ENCODE results near the gene CNTN5.

CNTN5 gene

GRCh38 chr11:99383648-99384245 is 363.0 kb downstream of the CNTN5 start:
- DNase-seq (ENCODE audit: low read depth), result no peak

GRCh38 chr11:99391245-99391644 is 370.5 kb downstream of the CNTN5 start:
- no peak for DNase-seq (ENCODE audit: low read depth)

DNA sequence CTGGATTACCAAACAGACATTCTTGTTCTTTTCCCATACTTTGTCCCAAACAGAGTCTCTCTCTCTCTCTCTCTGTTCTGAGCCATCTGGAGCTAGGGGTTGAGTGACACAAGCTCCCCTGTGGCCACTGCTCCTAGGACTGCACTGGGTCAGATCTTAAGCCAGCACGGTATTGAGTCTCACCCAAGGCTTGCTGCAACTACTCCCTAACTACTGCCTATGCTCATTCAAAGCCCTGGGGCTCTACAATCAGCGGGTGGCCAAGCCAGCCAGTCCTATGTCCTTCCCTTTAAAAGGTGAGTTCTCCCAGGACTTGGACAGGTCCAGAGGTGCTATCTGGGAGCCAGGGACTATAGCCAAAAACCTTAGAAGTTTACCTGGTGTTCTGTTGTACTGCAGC is 385.6 kb downstream of the CNTN5 start:
- DNase-seq (ENCODE audit: low read depth), result no peak

DNA sequence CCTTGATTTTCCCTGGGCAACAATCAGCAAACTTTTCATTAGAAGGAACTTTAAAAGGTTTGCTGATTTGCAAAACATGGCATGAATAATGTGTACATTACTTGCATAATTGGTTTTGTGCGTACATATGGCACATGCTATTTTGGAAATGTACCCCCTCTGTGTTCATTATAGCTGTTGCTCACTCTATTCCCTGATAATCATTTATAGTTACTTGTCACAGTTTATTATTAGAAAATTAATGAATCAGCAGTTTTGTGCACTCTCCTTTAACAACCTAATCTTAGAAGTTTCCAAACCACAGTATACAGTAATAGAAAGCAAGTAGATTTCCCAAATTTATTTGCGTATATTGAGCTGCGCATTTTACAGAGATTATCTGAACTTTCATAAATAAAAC is 389.9 kb downstream of the CNTN5 start:
- no peak for DNase-seq (ENCODE audit: low read depth)

DNA sequence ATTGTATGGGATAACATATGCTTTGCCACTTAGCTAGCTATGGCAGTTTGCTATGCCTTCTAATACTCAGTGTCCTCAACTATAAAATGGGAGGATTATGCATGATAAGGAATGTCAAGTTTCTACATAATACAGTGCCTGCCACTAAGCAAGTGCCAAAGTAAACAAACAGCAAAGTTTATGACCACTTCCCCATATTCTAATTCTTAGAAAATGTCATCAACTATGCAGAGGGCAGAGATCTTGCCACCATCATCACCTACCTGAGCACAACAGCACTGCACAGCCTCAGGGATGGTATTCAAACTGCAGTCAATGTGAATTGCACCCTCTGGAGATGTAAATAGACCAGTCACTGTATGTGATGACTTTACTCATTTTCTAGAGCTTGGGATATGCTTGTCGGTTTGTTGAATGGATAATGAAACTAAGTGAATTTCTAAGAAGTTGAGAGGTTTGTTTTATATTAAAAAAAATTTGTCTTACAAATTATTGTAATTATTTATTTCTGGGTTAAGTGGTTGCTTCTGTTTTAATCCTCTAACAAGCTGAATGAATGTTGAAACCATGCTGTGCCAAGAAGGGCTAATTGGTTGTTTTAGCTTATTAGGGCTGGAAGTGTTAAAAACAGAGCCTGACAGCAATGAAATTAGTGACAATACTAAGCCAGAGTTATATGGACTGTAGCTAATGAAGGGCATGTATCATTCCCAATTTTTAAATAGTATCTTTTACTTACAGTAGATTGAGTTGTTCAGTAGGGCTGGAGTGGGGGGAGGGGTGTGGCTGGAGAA is 398.4 kb downstream of the CNTN5 start:
- DNase-seq (ENCODE audit: low read depth), result no peak

- no peak for DNase-seq (ENCODE audit: low read depth)
Observed at GRCh38 chr11:99419991-99420390, 399.2 kb downstream of the CNTN5 start.

DNA sequence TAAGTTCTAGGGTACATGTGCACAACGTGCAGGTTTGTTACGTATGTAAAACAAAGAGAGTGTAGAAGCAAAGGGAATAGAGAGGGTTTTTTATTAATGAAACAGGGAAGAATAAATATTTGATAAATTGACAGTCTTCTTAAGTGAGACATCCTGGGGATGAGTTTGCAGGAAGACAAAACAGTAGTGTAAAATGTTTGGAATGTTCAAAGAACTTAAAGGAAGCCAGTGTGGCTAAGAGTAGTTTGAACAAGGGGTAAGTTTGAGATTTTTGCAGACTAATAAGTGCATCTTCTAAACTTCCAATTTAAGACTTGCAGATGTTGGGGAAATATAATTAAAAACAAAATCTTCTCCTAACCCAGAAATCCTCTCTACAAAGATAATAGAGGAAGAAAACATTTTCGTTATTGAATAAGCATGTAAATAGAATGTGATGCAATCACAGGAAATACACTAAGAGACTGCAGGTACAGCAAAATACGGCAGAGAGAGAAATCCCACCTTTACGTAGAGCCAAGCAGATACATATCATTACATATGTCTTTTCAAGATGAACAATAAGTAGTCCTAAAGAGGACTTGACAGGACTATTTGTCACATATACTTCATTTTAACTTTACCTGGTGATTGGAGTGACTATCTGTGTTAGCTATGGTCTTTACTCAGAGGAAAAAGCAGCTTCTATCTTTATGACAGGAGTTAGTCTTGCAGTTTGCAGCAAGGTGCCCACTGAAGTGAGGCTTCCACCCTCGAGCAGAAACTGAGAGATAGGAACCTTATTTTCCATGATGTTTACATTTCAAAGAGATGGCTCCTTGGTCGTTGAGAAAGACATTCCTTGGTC is 402.1 kb downstream of the CNTN5 start:
- no peak for DNase-seq (ENCODE audit: low read depth)

- no peak for DNase-seq (ENCODE audit: low read depth)
Observed at GRCh38 chr11:99423428-99423983, 402.8 kb downstream of the CNTN5 start.

- DNase-seq (ENCODE audit: low read depth), result no peak
Observed at GRCh38 chr11:99424313-99425084, 403.8 kb downstream of the CNTN5 start.

GRCh38 chr11:99425596-99425995 is 404.8 kb downstream of the CNTN5 start:
- DNase-seq (ENCODE audit: low read depth), result no peak

DNA sequence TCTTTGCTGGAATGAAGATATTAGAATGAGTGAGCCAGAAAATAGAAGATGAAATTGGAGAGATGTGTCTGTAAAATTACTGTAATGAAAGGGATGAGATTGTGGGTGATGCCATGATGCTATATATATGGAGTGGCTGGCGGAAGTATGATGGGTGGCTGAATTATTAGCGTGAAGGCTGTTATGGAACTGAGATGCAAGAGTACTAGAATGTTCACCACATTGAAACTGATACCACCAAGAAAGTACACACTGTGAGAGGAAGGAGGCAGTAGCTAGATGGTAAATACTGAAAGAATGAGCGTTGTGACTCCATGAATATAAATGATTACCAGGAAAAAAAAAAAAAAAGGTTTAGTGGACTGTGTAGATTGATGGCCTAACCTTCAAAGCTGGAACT is 411.9 kb downstream of the CNTN5 start:
- no peak for DNase-seq (ENCODE audit: low read depth)

GRCh38 chr11:99443276-99443675 is 422.5 kb downstream of the CNTN5 start:
- DNase-seq (ENCODE audit: low read depth), result no peak

GRCh38 chr11:99446400-99446799 is 425.7 kb downstream of the CNTN5 start:
- no peak for DNase-seq (ENCODE audit: low read depth)

DNA sequence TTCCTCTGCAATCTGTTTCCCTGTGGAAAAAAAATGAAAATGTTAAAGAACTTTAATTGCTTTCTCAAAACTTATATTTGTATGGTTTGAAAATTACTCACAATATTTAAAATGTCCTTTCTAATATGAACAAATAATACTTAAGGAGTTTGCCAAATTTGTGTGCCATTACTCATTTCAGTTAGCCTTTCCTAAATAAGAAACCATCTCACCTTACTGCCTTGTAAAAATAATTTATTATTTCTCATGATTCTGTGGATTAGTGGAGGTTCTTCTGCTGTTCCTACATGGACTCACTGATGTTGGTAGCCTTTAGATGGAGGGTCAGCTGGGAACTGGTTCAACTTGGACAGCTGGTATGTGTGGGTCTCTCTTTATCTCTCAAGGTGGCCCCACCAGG is 428.6 kb downstream of the CNTN5 start:
- no peak for DNase-seq (ENCODE audit: low read depth)

- DNase-seq (ENCODE audit: low read depth), result no peak
Observed at GRCh38 chr11:99452075-99452474, 431.3 kb downstream of the CNTN5 start.

GRCh38 chr11:99461913-99462312 is 441.2 kb downstream of the CNTN5 start:
- no peak for DNase-seq (ENCODE audit: low read depth)

GRCh38 chr11:99464985-99465384 is 444.2 kb downstream of the CNTN5 start:
- DNase-seq (ENCODE audit: low read depth), result no peak

- DNase-seq (ENCODE audit: low read depth), result no peak
Observed at GRCh38 chr11:99489581-99489980, 468.8 kb downstream of the CNTN5 start.

DNA sequence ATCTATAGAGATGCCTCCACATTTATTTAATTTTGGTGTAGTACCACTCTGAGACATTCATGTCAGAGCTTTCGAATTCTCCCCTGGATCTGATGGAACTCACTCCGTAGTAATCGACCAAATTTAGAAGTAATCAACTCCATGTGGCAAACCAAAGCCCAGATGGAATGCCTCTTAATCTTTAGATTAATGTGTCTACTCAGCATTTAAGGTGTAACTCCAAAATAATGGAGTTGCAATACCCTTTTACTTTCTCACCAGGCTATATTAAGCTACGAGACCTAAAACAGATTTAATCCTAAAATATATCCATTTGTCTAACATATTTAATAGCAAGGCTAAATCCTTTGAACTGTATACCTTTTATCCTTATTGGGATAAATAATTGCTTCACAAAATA is 473.3 kb downstream of the CNTN5 start:
- no peak for DNase-seq (ENCODE audit: low read depth)

DNA sequence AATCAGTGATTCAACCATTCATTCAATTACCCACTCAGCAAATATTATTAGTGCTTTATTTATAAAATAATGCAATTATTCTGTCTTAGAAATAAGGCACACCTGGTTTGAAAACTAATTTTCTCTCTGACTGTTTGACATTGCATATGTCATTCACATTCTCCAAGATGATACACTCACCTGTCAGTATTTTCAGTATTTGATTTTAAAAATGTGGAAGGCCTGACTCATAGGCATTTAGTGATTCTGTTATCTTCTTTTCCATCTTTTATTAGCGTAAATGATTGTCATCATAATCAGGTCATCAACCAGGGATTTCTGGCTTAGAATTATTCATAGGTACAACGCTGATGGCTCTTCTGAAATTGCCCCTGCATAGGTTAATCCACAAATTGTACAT is 480.9 kb downstream of the CNTN5 start:
- DNase-seq (ENCODE audit: low read depth), result no peak

DNA sequence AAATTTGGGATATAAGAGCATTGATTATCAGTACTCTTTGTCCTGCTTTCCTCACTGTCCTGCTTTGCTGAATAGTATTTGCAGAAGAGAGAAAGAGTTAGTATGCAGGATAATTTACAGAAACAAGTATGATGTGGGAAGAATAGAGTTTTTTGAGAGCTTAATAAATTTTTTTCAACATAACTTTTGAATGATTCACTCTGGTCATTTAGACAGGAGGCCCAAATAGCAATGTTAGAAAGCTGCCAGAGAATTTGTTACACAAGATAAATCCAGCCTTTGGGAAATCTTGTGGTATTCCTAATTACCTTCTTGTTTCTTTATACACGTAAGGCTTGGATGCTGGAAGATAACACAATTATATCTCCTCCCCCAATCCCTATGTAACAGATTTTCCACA is 484.6 kb downstream of the CNTN5 start:
- no peak for DNase-seq (ENCODE audit: low read depth)

- no peak for DNase-seq (ENCODE audit: low read depth)
Observed at GRCh38 chr11:99505831-99506230, 485.1 kb downstream of the CNTN5 start.
